CD4-positive, alpha-beta T cell treated with Interleukin-2 at 100 ng/mL for 4 hours (primary cell): ENCODE data around the gene SNX30.

ENCODE experiments used
- DNase-seq: peaks from one replicate; pipeline ENCODE4 v3.0.0-alpha.2; 2020; ENCODE audit warnings: low spot score

The SNX30 gene

DNA sequence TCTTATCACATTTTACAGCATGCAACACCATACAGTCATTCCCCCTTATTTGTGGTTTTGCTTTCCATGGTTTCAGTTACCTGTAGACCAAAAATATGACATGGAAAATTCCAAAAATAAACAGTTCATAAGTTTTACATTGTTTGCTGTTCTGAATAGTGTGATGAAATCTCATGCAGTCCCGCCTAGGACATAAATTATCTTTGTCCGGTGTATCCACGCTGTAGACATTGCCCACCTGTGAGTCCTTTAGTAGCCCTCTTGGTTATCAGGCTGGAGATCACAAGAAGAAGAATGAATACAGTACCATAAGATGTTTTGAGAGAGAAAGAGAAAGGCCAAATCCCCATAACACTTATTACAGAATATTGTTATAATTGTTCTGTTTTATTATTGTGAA lies 72.1 kb downstream of the SNX30 start:
- DNase-seq, result no peak

DNA sequence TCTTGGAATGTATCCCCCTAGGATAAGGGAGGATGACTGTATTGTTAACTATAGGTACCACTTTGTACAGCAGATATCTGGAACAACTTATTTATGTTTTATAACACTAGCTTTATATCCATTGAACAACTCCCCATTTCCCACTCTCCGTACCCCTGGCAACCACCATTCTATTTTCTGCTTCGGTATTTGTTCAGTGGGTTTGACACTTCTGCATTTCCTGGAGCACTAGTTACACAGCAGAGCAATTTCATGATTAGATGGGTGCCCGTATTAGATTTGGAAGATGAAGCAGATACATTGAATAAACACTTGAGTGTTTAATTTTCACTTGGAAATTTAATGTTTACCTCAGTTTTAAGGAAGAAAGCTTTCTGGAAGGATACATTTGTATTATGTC lies 72.7 kb downstream of the SNX30 start:
- DNase-seq, result no peak

DNA sequence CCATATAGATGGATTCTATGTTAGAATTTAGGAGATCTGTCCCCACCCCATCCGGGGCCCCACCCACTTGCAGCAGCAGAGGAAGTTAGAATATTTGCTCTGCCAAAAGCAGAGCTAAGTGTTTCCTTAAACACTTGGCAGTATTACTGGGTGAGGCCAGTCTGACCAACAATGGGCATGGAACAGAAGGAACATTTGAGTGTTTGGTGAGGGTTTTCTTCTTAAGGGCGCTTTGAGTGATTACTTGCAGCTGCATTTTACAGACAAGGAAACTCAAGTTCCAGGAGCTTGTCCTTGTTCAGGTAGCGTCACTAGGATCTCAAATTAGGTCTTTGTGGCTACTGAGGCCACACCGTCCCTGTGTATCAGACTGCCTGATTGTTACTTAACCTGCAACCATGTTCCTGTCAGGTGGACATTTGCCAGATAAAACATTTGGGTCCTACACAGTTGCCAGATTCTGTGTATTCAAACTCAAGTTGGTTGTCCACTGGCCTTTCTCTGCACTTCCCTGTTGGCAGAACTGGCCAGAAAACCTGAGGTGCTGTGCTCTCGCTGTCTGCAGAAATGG lies 80.8 kb downstream of the SNX30 start:
- no peak for DNase-seq

DNA sequence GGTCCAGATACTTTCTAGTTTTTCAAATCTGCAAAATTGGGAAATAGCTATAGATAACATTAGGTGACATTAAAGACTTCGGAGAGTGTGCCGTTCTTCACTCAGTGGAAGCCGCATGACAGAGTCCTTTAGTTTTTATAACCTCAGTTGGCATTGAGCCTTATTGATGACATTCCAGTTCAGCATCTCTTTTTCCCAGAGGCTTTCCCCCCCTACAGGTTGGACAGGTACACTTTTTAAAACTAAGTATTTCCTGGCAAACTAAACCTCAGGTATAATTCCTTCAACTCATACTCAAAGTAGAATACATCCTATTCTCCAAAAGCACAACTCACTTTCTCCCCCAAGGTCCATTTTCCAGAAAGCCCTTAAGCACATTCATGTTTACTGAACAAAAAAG lies 81.4 kb downstream of the SNX30 start:
- no peak for DNase-seq

DNA sequence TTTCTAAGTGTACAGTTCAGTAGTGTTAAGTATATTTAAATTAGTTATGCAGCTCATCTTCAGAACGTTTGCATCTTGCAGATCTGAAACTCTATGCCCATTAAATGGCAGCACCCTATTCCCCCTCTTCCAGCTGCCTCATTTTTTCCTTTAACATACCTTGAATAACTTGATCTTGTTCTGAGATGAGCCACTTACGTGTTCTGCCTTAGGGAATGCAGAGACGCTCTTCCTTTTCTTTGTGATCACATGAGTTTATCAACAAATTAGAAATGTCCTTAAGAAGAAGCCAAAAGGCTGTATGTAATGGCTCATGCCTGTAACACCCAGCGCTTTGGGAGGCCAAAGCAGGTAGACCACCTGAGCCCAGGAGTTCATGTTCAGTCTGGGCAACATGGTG lies 82.5 kb downstream of the SNX30 start:
- no peak for DNase-seq

DNA sequence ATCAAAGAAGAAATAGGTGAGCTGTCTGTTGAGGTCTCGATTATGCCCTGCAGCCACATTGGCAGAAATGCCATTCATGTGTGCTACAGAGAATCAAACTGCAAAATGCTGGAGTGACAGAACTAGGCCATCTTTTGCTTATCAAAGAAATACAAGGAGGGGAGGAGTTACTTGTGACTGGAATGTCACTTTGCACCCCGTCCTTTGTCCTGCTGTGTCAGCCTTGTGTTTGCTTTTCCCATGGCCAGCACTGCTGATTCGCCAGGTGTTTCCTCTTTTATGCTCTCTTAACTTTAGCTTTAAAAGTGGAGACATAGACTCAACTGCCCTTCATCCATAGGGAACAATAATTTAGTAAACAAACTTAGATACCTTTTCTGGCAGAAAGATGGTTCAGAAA lies 85.8 kb downstream of the SNX30 start:
- no peak for DNase-seq

DNA sequence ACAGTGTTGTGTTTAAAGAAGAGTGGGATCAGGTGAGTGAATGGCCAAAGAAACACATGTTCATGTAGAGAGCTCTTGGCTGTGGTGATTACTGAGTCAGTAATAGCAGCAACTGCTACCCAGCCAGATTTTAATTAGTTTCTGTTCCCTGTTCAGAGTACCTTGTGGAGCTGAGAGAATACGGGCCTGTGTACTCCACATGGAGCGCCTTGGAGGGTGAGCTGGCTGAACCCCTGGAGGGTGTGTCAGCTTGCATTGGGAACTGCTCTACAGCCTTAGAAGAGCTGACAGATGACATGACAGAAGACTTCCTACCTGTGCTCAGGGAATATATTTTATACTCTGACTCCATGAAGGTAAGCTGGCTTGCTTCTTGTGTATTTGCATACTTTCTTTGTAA lies 87.8 kb downstream of the SNX30 start:
- no peak for DNase-seq

DNA sequence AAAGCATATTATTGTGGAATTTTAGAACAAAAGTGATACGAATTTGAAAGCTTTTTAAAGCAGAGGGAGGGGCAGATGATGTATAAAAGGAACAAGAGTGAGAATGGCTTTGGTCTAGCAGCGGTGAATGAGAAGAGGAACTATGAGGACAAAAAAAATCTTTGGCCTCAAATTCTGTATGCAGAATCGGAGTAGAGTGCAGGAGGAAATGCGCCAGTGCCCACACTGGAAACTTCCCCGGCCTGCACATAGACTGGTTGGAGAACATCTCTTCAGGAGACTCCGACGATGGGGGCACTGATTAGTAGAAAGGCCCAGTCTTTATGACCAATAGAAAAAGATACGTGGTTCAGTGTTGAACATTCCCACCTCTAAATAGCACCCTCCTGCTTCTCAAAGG lies 88.8 kb downstream of the SNX30 start:
- no peak for DNase-seq

DNA sequence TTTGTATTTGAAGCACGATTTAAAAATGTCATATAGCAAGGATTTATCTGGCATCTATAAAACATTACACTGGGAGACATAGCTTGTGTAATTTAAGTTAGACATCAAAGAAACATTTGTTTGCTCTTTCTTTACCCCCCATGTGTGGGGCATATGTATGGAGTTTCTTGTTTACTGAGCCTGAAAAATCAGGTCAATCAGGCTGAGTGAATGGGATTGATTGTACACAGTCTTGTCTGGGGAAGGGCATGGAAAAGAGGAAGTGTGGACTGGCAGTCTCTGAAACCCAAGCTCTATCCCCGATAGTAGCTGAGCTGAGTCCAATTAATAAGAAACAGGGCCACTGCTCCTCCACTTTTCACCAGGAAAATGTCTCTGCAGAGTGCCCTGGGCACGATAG lies 90.7 kb downstream of the SNX30 start:
- DNase-seq, result no peak

DNA sequence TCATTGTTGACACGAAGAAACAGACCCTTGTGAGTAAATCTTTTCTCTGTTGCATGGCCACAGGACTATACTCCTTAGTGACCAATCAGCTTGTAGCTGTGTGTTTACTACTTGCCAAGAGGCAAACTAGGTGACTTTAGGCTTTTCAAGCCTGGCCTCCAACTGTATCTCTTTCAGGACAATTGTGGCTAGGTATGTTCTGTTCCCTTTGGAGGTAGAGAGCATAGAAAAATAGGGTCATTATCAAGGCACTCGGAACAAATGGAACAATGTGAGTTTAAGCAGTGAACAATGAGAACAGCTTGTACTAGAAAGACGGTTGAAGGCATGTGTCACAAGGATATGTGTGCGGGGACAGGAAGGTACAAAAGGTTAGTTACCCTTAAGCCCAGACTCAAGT lies 92.0 kb downstream of the SNX30 start:
- no peak for DNase-seq

DNA sequence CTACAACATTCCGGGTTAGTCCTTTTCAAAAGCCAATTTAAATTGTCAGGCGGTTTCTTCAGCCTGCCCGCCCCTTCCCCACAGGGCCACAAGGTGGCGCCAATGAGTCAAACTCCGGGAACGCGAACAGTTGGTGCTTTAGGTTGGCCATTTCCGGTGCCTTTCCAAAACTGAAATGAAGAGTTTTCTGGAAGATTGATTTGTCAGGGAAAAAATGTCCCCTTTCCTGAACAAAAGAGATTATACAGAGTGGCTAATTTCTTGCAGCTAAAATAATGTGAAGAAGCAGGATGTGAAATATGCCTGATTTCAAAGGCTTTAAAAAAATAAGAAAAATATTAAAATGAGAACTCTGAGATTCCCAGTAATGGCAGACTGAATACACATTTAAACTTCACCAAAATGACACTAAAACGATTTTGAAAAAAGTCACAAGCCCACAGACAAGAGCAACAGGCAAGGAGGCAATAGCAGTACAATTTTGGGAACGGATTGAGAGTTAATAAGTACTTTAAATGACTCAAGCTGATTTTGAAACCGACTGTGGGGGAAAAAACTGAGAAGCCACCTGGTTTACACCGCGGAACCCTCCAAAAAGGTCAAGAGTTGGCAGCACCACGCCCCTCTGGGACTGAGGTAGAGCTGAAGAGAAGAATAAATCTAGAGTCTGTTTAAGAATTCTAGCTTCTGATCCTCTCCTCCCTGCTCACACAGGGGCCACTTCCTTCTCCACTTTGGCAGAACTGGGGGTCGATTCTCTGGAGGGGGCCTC lies 94.4 kb downstream of the SNX30 start:
- peak; percentile 76 for DNase-seq

DNA sequence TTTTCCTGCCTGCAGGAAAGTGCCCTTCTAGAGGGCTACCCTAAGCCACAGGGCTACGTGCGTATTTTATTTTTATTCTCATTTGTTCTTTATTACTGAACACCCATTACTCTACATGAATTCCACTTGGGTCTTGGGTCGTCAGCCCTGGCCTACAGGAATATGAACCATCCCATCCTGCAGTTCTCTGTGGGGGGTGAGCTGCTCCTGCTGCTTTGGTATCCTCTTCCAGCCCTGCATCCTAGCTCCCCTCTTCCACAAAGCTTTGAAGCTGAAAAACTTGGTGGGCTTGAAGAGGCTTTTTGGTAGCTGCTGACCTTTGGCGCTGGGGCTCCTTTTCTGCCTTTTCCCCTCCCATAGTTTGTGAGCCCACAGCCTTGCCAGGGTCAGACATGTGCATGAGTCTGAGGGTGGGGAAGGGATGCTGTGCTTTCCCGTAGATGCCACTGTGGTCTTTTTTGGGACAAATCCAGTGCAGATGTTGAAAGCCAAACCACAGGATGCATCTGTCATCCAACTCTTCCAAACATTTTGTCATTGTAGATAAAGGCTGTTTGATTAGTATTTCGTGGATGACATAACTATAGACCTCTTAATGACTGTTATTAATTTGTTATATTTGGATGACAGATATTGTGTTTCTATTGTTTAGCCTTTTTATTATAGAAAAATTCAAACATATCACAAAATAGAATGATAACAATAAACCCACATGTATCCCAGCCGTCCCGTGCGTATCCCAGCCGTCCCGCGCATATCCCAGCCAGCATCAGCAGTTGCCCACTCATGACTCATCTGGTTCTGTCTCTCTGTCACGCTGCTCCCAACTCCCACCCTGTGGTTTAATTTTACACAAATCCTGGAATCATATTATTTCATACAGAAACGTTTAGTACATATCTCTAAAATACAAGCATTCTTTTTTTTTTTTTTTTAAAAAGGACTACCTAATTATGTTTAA lies 96.2 kb downstream of the SNX30 start:
- DNase-seq, result no peak

DNA sequence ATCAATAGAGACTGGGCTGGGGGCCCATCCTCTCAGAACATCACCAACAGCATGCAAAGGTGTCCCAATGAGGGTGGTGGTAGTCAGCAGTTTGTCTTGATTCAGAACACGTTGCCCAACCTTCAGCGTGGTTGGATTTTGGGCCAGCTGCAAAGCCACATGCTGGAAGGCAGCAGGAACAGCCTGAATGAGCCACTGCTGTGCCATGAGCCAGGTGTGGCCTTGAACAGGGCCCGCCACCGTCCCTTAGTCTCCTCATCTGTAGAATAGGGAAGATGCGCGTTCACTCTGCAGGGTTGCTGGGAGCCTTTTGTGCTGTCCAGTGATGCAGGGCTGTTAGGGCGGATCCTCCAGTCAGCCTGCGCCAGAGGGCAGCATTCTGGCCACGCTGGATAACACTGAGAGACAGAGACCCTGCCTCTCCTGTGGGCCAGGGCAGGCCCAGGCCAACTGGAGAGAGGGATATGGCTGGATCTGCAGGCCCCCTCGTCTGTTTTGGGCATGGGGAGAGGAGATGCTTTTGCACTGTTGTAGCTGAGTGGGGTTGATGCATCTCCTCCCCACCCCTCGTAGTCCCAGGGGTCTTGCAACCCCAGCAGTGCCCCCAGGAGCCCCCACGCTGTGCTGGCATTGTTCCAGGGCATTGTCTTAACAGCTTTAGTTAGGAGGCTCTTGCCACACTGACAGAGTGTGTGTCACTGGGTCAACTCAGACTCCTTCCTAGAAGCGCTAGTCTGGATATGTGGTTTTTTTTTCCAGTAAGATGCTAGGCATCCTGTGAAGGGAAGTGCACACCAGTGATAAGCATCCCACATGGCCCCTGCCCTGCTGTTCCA lies 98.0 kb downstream of the SNX30 start:
- no peak for DNase-seq

DNA sequence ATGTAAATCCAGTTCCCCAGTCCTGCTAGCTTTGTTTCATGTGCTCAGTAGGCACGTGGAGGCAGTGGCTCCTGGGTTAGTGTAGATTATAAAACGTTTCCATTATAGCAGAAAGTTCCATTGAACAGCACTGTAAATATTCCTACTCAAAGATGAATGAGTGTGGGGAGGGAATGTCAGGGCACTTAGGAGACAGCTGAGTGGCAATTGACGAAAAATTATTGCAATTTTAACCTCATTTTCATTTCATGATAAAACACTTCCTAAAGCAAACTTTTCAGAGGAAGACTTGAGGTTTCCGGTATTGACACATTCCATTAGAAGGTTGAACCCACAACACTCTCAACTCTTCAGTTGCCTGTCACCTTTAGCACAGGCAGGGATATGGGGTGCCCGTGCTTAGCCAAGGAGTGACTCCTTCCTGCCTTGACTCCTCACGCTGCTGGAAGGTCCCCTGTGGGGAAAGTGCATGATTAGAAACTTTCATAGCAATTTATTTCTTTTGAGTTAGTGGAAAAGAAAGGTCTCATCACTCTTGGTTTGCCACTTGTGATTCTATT lies 98.9 kb downstream of the SNX30 start:
- no peak for DNase-seq

DNA sequence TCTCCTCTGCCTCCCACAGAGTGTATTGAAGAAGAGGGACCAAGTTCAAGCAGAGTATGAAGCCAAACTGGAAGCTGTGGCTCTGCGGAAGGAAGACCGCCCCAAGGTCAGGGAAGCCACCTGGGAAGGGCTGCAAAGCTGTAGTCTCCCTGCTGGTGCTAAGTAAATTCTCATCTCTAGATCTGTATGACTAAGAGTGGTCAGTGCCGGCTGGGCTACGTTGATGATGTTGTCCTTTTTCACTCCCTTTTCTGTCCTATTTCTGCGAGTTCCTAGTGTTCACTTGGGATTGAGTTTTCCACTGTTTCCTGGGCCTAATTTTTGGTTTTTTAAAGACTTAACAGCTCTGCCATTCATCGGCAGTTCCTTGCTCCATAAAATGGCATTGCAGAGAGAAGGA lies 100.3 kb downstream of the SNX30 start:
- no peak for DNase-seq

DNA sequence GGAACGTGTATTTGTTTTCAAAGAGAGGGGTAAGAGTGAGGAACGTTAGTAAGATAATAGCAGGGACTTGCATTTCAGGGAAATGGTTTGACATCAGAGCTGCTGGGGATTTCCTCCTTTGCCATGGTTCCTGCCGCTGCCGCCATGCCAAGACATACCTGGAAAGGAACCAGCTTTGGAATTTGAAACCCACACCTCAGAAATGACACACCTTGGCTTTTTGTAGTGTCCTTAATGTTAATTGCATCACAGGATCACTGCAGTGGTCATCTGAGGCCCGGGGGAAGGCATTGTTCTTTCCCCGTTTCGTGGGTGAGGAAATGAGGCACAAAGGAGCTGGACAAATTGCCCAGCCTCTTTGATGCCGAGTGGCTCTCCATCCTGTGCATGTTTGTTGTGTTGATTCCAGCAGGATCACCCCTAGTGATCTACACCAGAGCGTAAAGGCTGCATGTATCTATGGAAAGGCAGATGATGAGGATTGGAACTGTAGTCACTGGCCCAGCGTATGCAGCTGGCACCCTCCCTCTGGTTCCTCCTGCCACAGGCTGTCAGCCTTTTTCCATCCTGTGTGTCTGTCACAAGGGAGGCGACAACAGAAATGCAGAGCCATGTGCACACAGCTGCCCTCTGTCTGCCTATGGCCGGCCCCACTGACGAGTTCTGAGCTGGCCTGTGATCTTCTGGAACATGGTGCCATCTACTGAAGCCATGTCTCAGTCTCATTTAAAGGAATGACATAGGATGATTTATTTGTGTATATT lies 102.4 kb downstream of the SNX30 start:
- DNase-seq, result no peak

DNA sequence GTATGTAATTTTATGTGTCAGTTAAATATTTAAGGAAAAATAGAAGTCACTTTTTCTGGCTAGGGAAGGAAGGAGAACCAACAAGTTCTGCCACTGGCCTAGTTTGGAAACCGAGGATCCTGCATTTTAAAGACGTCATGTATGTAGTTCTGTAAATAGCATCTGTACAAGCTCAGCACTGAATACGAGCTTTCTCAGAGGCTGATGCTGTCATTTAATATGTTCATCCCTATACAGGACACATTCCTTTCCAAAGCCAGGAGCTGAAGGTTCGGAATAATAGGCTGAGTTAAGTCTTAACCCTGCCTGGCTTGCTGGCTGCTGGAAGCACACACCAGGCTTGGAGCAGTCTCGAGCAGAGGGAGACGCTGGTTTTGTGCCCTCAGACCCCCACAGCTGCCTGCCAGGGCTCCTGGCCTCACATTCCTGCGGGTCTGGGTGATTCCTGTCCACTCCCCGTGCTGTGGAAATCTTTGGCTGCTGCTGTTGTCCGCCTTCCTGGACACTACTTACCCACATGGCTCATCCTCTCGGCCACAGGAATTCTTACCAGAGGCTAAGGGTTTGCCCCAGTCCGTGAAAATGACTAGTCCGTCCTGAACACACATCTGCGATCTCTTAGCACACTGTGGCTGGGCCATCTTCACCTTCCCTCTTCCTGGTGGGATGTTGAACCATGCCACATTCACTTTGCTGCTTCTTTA lies 103.5 kb downstream of the SNX30 start:
- DNase-seq, result no peak

DNA sequence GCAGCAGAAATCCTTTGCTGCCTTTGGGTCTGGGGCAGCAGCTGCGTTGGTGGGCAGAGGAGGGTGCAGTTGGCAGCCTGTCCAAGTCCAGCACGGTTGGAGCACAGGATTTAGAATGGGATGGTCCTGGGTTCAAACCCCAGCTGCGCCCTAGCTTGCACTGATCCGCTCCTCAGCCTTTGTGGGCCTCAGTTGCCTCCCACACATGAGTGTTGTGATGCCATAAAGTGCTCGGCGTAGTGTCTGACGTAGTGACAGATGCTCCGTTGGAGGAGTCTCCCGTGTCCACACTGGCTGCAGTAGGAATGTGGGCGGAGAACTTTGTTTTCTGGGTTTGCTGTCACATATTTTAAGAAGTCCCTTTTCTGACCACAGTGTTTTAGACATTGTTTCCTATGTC lies 104.1 kb downstream of the SNX30 start:
- no peak for DNase-seq

DNA sequence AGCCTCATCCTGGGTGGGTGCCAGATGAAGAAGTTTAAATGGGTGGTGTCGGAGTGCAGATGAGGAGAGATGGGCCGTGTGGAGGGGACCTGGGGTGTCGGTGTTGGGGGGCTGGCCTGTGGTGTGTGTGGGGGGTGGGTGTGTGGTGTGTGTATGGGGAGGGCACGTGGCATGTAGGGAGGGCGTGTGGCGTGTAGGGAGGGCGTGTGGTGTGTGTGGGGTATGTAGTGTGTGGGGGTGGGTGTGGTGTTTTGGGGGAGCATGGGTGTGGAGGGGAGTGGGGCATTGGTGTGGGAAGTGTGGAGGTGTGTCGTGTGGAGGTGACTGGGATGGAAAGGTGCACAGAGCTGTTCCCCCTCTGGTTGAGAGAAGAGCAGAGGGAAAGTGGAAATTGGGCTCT lies 105.6 kb downstream of the SNX30 start:
- no peak for DNase-seq

DNA sequence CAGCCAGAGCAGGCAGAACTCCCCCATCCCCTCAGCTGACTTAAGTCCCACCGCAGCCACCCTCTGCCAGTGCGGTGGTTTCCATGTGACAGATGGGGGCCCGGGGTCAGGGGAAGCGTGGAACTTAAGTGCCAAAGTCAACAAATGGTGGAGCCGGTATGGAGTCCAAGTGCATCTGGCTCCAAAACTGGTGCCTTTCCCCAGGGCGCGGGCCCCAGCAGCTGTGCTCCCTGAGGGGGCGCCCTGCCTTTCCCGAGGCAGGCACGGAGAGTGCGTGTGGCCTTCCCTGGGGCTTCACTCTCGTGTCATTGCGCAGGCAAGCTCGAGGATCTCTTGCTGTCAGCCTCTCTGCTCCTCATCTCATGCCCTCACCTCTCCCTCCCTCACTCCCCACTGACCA lies 106.3 kb downstream of the SNX30 start:
- no peak for DNase-seq
